Amniotic epithelial cell (primary cell): ENCODE data around the gene CALD1.

Experiments used
- DNase-seq: peaks from one replicate; pipeline ENCODE4 v3.0.0-alpha.2; 2010; ENCODE audit warnings: low read depth

The CALD1 gene

DNA sequence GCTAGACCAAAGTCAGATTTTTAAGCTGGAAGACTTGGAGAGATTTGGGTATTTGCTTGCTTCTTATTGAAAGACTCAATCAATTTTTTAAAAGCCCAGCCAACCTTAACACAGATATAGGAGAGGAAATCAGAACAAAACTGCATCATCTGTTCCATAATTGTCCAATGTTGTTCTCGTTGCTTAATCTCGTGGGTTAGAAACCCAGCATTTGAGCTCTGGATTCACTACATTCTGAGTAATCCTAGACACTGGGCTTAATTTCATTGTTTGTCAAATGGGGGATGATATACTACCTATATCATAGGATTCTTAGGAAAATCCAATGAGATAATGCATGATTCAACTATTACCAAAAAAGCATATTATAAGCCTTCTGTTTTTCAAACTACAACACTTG is 48.9 kb downstream of the CALD1 start:
- peak; percentile 86 for DNase-seq

GRCh38 chr7:134829380-134829986 is 50.0 kb downstream of the CALD1 start:
- DNase-seq = no peak

DNA sequence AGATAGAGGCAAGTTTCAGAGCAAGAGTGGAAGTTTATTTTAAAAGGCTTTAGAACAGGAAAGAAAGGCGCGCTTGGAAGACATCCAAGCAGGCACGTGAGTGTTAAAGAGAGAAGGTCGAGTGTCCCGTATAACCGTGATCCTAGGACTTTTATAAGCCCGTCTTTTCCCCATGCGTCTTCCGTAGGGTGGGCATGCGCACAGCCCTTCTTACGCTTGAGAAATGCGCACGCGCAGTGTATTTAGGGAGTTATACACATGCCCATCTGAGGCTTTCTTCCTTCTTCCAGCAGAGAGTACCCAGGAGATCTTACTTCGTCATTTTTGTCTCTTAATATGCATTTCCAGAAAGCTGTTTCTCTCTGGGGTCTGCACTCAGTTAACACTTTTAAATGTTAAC is 52.4 kb downstream of the CALD1 start:
- DNase-seq = peak; percentile 54

- DNase-seq = peak; percentile 52
Measured at GRCh38 chr7:134832367-134832766, 52.9 kb downstream of the CALD1 start.

- DNase-seq = peak; percentile 83
Measured at GRCh38 chr7:134834689-134835462, 55.4 kb downstream of the CALD1 start.

GRCh38 chr7:134835463-134835823 is 56.0 kb downstream of the CALD1 start:
- DNase-seq = peak; percentile 29

- DNase-seq = peak; percentile 99
Measured at GRCh38 chr7:134836447-134836846, 57.0 kb downstream of the CALD1 start.

DNA sequence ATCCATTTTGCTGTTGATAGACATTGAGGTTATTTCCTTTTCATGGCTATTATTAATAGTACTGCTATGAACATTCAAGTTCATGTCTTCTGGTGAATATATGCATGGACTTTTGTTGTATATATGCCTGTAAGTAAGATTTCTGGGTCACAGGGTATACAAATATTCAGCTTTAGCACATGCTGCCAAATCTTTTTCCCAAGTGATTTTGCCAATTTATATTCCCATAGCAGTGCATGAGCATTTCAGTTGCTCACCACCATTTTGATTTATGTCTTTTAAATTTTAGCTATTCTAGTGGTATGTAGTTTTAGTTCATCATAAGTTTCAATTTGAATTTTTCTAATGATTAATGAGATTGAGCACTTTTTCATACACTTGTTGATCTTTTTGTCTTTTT is 59.9 kb downstream of the CALD1 start:
- DNase-seq = no peak

DNA sequence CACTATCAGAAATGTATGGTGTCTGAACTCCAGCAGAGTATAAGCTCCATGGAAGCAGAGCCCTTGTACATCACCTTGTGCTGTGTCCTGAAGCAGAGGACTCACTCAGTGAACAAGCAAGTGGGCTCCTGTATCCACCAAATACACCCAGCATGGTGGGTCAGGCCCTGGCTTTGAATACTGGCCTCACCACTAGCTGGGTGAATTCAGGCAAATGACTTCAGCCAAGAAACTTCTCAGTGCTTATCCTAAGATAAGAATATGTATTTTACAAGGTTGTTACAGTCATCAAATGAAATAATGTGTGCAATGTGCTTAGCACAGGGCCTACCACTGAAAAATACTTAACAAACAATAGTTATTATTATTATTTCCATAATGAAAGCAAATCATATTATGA is 62.6 kb downstream of the CALD1 start:
- DNase-seq = peak; percentile 80

DNA sequence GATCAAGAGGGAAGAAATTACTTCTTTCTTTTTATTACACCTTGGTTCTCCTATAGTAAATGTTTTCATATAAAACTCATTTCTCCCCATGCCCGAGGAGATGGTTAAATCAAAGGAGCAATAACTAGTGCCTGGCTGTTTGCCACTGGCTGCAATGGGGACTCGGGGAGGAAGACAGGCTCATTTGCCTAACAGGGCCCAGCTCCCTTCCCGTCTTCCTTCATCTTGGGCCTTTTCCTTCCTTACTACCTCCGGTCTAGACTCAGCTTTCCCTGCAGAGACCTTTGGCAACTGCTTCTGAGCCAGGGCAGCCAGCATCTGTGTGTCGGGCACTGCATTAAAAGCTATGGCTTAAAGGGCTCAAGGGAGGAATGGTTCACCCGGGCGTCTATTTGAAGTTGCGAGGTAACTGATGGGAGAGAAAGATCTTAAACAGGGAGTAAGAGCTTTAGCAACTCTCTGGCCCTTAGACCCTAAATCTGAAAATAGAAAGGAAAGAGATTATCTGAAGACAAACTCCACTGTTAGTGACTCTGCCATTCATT is 63.5 kb downstream of the CALD1 start:
- no peak for DNase-seq

GRCh38 chr7:134844200-134844599 is 64.8 kb downstream of the CALD1 start:
- no peak for DNase-seq

DNA sequence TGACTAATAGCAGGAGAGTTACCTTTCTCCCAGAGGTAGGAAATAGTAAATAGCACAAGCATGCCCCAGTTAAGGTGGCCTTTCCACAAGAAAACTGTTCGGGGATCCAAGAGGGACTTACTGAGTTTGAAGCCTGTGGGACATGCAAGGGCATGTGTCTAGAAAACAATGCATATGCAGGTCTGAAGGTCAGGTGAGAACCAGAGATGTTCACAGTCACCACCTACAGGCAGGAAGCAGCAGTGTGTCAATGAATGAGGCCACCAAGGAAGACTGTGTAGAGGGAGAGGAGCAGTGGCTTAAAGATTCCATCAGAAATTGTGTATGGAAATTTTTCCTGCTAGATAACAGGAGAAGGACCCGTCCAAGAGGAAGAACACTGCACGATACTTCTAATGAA is 66.0 kb downstream of the CALD1 start:
- DNase-seq = no peak

GRCh38 chr7:134847851-134848588 is 68.6 kb downstream of the CALD1 start:
- no peak for DNase-seq

DNA sequence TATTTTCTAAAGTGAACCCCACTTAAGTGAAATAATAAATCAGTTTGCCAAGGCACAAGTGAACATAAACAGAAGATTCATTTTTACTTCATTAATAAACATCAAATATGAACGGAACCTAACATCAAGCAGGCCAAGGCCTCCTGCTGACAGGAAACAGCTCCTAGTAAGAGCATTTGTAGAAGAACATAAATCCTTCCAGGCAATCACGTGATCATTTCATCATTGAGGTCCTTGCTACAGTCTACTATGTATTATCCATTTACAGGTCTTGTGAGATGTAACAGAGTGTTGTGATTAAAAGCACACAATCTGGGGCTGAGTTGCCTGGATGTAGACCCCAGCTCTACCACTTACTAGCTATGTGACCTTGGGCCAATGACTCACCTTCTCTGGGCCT is 70.6 kb downstream of the CALD1 start:
- DNase-seq = peak; percentile 80

DNA sequence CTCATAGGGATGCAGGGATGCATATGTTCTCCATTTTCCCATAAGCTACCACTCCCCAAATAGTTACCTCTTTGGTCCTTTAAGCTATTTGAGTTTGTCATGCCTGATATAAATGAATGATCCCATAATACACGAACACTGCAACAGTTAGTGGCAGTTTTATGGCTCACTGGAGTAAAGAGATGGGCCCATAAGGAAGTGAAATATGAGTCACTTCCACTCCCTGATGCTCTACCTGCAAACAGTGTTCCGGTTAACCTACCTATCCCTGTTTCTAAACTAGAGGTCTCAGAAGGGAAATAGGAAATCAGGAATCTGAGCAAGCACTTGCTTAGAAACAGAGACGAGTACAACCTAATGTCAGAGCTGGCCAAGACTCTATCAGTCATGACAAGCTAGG is 71.7 kb downstream of the CALD1 start:
- no peak for DNase-seq

- peak; percentile 67 for DNase-seq
Measured at GRCh38 chr7:134852625-134853024, 73.2 kb downstream of the CALD1 start.

DNA sequence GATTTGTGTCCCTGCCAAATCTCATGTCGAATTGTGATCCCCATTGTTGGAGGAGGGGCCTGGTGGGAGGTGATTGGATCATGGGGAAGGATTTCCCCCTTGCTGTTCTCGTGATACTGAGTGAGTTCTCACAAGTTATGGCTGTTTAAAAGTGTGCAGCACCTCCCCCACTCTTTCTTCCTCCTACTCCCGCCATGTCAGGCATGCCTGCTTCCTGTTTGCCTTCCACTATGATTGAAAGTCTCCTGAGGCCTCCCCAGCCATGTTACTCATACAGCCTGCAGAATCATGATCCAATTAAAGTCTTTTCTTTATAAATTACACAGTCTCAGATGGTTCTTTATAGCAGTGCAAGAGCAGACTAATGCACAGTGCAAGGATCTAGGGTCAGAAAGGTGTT is 75.4 kb downstream of the CALD1 start:
- DNase-seq = peak; percentile 76

- DNase-seq = no peak
Measured at GRCh38 chr7:134855442-134855841, 76.0 kb downstream of the CALD1 start.

DNA sequence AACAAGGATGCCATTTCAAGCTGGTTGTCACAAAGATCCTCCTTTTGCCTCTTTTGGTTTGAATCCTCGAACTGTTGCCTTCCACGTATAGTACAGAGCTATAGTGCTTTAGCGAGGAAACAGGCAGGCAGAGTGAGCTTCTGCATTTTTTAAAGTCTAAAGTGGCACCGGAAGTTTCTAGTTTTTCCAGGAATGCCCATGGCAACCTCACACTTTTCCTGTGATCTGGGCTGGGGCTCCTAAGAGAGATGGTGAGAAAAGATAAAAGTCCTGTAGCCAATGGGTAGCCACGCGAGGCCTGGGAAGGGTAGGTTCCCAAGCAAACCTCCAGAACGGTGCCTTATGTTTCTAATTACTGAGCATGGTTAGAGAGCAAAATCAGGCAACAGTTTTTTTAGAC is 76.7 kb downstream of the CALD1 start:
- no peak for DNase-seq

GRCh38 chr7:134856691-134857090 is 77.3 kb downstream of the CALD1 start:
- DNase-seq = peak; percentile 85

- DNase-seq = no peak
Measured at GRCh38 chr7:134857958-134858357, 78.5 kb downstream of the CALD1 start.

DNA sequence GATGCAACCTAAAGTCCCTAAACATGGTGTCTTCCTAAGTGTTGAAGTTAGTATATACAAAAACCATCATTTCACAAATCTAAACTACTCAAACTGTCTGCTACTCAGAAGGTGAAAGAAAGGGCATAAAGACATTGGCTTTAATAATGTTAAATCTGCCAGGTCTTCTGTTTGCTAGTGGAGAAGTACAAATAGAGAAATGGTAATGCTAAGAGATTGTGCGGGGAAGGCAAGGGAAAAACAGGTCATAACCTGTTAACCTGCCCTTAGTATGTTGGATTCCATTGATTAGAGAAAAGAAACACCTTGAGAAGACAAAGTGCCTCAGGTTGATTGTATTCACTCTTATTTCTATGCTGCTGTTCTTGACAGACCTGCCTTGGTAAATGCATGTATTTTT is 80.3 kb downstream of the CALD1 start:
- DNase-seq = no peak
